ENCODE results near the gene ESX1.

GRCh38 chrX:104295636-104296035 is 40.9 kb upstream of the ESX1 start:
- TF ChIP-seq SUZ12 (IDR thresholded peaks at IDR 0.05; ENCODE audit: extremely low read depth, insufficient read depth, insufficient read length): no peak
- no peak for TF ChIP-seq YY1 (IDR thresholded peaks at IDR 0.05; ENCODE audit: insufficient read depth, insufficient read length)
- no peak for TF ChIP-seq ZNF274 (IDR thresholded peaks at IDR 0.05; ENCODE audit: low read depth, low read length)

All from NT2/D1 (cell line).